Upper lobe of left lung (tissue), 6 donors: ENCODE results near the gene CDH11. TPM values are rescaled to one million over a fixed set of nuclear protein-coding genes. Genes with fewer than 3 reads are reported as not detected.
A peak's percentile ranks its signal among the peaks of the same experiment; 100 is the strongest.

ENCODE experiments used
- ATAC-seq, 2 donors: fragments of 200-7000 bp; cut with Tn5 transposase; one replicate each; pipeline ENCODE4 v1.9.1; 2022; ENCODE audit warnings: mild to moderate bottlenecking in 2 of 2, moderate library complexity in 2 of 2; ENCODE audit not compliant: low FRiP score in 2 of 2
- DNase-seq, 2 donors: peaks; one replicate each; pipeline ENCODE4 v3.0.0-alpha.2; 2019 to 2020
- H3K27ac ChIP-seq, 4 donors: fragments of 200-600 bp; sonication (generic); one replicate each; pipeline ENCODE4 v1.5.1; 2016 to 2019
- H3K27me3 ChIP-seq, 4 donors: fragments of 200-600 bp; sonication (generic); one replicate each; pipeline ENCODE4 v1.5.1; 2017 to 2019
- H3K36me3 ChIP-seq, 4 donors: fragments of 200-600 bp; sonication (generic); one replicate each; pipeline ENCODE4 v1.5.1; 2016 to 2019
- H3K4me1 ChIP-seq, 4 donors: fragments of 200-600 bp; sonication (generic); one replicate each; pipeline ENCODE4 v1.5.1; 2018 to 2019
- H3K4me3 ChIP-seq, 4 donors: fragments of 200-600 bp; sonication (generic); one replicate each; pipeline ENCODE4 v1.5.1; 2017 to 2019; ENCODE audit warnings: mild to moderate bottlenecking in 2 of 4, moderate library complexity in 1 of 4
- H3K9me3 ChIP-seq, 4 donors: fragments of 200-600 bp; sonication (generic); one replicate each; pipeline ENCODE4 v1.5.1; 2018 to 2019
- CTCF ChIP-seq, 6 experiments: fragments of 450-650 bp in 4 of 6; fragments of 200-600 bp in 2 of 6; sonication (generic) in 2 of 6; IDR thresholded peaks; one replicate each; pipeline ENCODE4 v1.5.1; 2016 to 2019; ENCODE audit warnings: antibody characterized with exemption in 6 of 6
- EP300 ChIP-seq, 4 donors: sonication (generic); formaldehyde crosslinking; IDR thresholded peaks; one replicate each; pipeline ENCODE4 v1.5.1; 2017; ENCODE audit warnings: antibody characterized with exemption in 4 of 4, control low read depth in 2 of 4
- POLR2A ChIP-seq, 4 donors: fragments of 450-650 bp; IDR thresholded peaks; one replicate each; pipeline ENCODE4 v1.5.1; 2016 to 2017; ENCODE audit warnings: antibody characterized with exemption in 4 of 4, mild to moderate bottlenecking in 2 of 4
- POLR2AphosphoS5 ChIP-seq, 2 donors: sonication (generic); formaldehyde crosslinking; IDR thresholded peaks; one replicate each; pipeline ENCODE4 v1.5.1; 2017; ENCODE audit warnings: antibody characterized with exemption in 2 of 2
- WGBS, 2 donors: methylation state at CpG; one replicate each; pipeline ENCODE4 v1.1.5; 2017 to 2018; 5-methylcytosine and 5-hydroxymethylcytosine counted together
- total RNA-seq, 6 donors: library from RNA; depleted of rRNA in 4 of 6; stranded (reverse); fragments of >200 nt in 4 of 6; gene quantifications; one replicate each; pipeline versions ENCODE4 v1.1.0 to v1.2.1, GENCODE V29; 2016 to 2021
- donor health status: DM: no; HTN: no; CAD: no; lungs with moderate emphysema.
- donor health status: DM: no; HTN: yes; CAD: no; lungs with severe emphysema.

Gene CDH11
- total RNA-seq, 6 donors from 2014 or later: 20.9 to 164 (median 74.2) TPM

GRCh38 chr16:64903770-64904169 is 218.1 kb downstream of the CDH11 start:
- TF ChIP-seq CTCF (IDR thresholded peaks at IDR 0.05): no peak
- no peak for TF ChIP-seq EP300 (IDR thresholded peaks at IDR 0.05)
- TF ChIP-seq POLR2A (IDR thresholded peaks at IDR 0.05): no peak
- H3K4me1 ChIP-seq: no peaks in the 10 kb centered on the region
- no peaks in the 10 kb centered on the region for H3K27me3 ChIP-seq
- H3K4me3 ChIP-seq: no peak overlapping the region
- no peak overlapping the region for H3K27ac ChIP-seq
- ATAC-seq (no peak), DNase-seq (no peak)
- H3K9me3 ChIP-seq: no peaks in the 10 kb centered on the region
- WGBS, 2 donors: 73 to 81% methylated on average over 3 of the region's 3 CpGs
- H3K36me3 ChIP-seq: no peaks in the 10 kb centered on the region

- no peaks in the 10 kb centered on the region for H3K4me1 ChIP-seq
- TF ChIP-seq CTCF (IDR thresholded peaks at IDR 0.05) (no peak), EP300 (IDR thresholded peaks at IDR 0.05) (no peak), POLR2AphosphoS5 (IDR thresholded peaks at IDR 0.05) (no peak), POLR2A (IDR thresholded peaks at IDR 0.05) (no peak)
- no peaks in the 10 kb centered on the region for H3K9me3 ChIP-seq
- H3K27me3 ChIP-seq: no peaks in the 10 kb centered on the region
- WGBS, 2 donors: 69 to 76% methylated on average over 2 of the region's 2 CpGs
- ATAC-seq (peak in 1 of 2 donors; percentile 51), DNase-seq (no peak)
- H3K36me3 ChIP-seq: no peaks in the 10 kb centered on the region
- H3K27ac ChIP-seq: no peak overlapping the region
- H3K4me3 ChIP-seq: no peak overlapping the region
Observed at GRCh38 chr16:64900517-64900916, 221.3 kb downstream of the CDH11 start.

GRCh38 chr16:64900019-64900418 is 221.8 kb downstream of the CDH11 start:
- Histone ChIP-seq H3K27me3 (no peaks in the 10 kb centered on the region), H3K36me3 (no peaks in the 10 kb centered on the region), H3K4me3 (no peak overlapping the region), H3K4me1 (no peaks in the 10 kb centered on the region), H3K9me3 (no peaks in the 10 kb centered on the region), H3K27ac (no peak overlapping the region)
- DNase-seq (no peak), ATAC-seq (no peak)
- no peak for TF ChIP-seq EP300 (IDR thresholded peaks at IDR 0.05)
- TF ChIP-seq CTCF (IDR thresholded peaks at IDR 0.05): no peak
- TF ChIP-seq POLR2A (IDR thresholded peaks at IDR 0.05): no peak
- no peak for TF ChIP-seq POLR2AphosphoS5 (IDR thresholded peaks at IDR 0.05)
- WGBS, 2 donors: 45 to 50% methylated on average over 2 of the region's 2 CpGs

GRCh38 chr16:64898159-64898558 is 223.7 kb downstream of the CDH11 start:
- DNase-seq (no peak), ATAC-seq (peak in 1 of 2 donors; percentile 51)
- H3K27ac ChIP-seq: no peak overlapping the region
- 79 to 92% methylated on average over 2 of the region's 2 CpGs for WGBS, 2 donors
- peaks cover 0 to 4% (median 0%) of the 10 kb centered on the region in 4 donors for H3K4me1 ChIP-seq
- no peak overlapping the region for H3K4me3 ChIP-seq
- no peaks in the 10 kb centered on the region for H3K27me3 ChIP-seq
- no peaks in the 10 kb centered on the region for H3K9me3 ChIP-seq
- no peak for TF ChIP-seq CTCF (IDR thresholded peaks at IDR 0.05)
- no peak for TF ChIP-seq POLR2A (IDR thresholded peaks at IDR 0.05)
- TF ChIP-seq POLR2AphosphoS5 (IDR thresholded peaks at IDR 0.05): no peak
- no peak for TF ChIP-seq EP300 (IDR thresholded peaks at IDR 0.05)
- H3K36me3 ChIP-seq: no peaks in the 10 kb centered on the region
